ENCODE results near the gene RCAN1.

RCAN1 gene

DNA sequence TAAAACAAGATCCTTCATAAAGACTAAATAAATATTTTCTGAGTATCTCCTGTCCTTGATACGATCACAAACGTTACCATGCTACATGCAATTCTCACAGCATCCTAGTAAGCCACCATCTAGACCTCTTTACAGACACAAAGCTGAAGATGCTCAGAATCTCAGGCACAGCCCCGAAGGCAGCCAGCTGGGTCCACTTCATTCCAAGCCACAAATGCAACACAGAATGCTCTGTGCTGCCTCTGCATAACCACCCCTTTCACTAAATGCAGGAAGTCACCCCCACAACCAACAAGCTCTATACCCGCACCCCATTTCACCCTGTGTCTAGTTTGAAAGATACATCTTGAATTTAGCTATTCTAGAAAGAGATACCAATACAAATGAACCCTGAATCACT, 12.9 kb downstream of the RCAN1 start:
- Histone ChIP-seq H3K27ac (no peak overlapping the region), H3K4me3 (no peak overlapping the region)
- no peak for DNase-seq (ENCODE audit: low spot score)
- TF ChIP-seq, protein P1, sequence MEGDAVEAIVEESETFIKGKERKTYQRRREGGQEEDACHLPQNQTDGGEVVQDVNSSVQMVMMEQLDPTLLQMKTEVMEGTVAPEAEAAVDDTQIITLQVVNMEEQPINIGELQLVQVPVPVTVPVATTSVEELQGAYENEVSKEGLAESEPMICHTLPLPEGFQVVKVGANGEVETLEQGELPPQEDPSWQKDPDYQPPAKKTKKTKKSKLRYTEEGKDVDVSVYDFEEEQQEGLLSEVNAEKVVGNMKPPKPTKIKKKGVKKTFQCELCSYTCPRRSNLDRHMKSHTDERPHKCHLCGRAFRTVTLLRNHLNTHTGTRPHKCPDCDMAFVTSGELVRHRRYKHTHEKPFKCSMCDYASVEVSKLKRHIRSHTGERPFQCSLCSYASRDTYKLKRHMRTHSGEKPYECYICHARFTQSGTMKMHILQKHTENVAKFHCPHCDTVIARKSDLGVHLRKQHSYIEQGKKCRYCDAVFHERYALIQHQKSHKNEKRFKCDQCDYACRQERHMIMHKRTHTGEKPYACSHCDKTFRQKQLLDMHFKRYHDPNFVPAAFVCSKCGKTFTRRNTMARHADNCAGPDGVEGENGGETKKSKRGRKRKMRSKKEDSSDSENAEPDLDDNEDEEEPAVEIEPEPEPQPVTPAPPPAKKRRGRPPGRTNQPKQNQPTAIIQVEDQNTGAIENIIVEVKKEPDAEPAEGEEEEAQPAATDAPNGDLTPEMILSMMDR (IDR thresholded peaks at IDR 0.05): no peak

DNA sequence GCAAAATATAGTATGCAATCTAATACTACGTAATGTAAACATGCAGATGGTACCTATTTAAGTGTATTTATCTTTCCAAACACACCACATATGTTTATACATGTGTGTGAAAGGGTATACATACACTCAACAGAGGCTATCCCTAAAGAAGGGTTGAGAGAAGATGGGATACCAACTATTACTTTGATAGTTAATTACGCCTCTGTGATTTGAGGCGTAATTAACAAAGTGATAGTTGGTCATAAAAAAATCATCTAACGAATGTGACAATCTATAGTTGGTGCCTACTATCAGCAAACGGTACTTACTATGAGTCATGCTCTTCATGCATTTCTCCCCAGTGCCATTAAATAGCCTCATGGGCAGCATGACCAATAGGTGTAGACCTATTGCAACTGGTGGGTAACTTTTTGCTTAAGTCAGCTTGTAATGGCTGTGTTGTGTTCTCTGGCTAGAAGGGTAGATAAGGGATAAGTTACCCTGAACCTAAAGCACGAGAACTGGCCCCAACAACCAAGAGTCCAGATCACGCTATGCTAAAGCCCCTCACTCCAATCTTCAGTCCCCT, 15.3 kb downstream of the RCAN1 start:
- no peak overlapping the region for H3K27ac ChIP-seq
- TF ChIP-seq, protein P1 (IDR thresholded peaks at IDR 0.05): no peak
- no peak overlapping the region for H3K4me3 ChIP-seq
- DNase-seq (ENCODE audit: low spot score): no peak

DNA sequence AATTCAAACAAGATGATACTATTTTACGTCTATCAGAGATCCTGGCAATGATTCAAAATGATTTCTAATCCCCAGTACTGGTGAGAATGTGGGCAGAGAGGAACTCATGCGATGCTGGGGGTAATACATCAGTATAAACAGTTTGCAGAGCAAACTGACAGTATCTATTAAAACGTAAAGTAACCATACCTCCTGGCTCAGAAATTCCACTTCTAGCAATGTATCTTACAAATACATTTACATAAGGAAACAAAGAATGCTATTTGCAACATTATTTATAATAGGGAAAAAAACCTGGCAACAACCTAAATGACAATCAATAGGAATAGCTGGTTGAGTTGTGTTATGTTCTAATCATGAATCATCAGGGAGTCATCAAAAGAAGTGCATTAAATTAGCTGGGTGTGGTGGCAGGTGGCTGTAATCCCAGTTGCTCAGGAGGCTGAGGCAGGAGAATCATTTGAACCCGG, 15.9 kb downstream of the RCAN1 start:
- DNase-seq (ENCODE audit: low spot score): no peak
- TF ChIP-seq, protein P1 (IDR thresholded peaks at IDR 0.05): no peak

DNA sequence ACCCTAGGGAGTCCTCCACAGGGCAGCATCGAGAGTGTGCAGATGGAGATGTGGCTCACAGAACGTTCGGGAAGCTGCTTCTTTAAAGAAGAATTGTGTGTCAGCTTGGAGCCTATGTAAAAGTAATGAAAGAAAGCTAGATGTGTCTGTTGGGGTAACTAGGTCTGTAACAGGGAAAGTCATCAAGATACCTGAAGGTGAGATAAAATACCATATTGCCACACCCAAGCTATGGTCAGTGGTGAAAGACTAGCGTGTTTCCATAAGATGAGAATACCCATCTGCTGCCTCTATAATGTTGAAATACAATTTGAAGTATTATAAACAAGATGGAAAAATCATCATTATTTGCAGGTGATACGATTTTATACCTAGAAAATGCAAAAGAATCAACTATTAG, 17.5 kb downstream of the RCAN1 start:
- Histone ChIP-seq H3K27ac (no peak overlapping the region), H3K4me3 (no peak overlapping the region)
- no peak for DNase-seq (ENCODE audit: low spot score)
- TF ChIP-seq, protein P1 (IDR thresholded peaks at IDR 0.05): no peak

More for the DNA sequence above, 15.9 kb downstream of the RCAN1 start:
- H3K4me3 ChIP-seq: no peak overlapping the region
- no peak overlapping the region for H3K27ac ChIP-seq

DNA sequence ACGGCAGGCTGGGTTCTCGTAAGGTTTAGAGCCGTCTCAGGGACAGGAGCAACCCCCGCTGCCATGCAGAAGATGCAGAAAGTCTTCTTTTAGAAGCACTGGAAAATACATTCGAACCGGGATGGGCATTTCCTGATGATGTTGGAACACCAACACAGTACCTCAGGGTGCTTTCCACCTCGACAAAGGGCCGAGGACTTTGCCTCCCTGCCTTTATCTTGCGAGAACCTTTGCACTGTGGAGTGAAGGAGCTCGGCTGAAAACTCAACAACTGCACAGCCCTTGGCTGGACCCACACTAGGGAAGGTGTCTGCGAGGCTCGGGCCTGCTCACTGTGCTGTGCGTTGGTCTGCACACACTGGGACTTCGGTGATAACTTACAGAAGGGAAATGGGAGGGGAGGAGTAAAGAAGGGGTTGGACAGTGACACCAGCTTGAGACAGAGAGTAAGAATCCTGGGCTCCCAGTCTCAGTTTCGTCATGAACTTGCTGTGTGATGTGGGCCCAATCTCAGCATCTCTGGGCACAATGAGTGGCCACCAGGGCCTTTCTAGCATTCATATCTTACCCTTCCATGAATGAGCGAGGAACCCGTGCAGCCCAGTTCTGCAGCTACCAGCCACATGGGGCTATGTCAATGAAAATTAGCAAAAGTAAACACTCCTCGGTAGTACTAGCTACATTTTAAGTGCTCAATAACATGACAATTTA, 18.2 kb downstream of the RCAN1 start:
- TF ChIP-seq, protein P1 (IDR thresholded peaks at IDR 0.05): no peak
- H3K27ac ChIP-seq: no peak overlapping the region
- DNase-seq (ENCODE audit: low spot score): no peak

DNA sequence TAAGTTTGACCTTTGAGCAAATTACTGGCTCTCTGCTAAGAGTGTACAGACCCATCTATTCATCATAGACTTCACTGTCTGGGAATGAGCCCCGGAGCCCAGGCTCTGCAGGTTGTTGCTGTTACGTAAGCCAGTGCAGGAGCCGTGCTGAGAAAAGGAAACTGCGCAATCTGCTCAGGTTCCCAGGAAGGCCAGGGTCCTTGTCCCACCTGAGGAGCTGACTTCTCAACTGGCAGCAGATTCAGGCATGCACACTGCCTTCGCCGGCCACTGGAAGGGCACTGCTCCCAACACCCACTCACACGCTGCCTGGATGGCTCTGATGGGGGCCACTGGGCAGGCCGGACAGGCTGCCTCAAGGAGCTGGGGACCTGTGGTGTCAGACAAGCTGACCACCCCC, 19.5 kb downstream of the RCAN1 start:
- DNase-seq (ENCODE audit: low spot score): no peak
- TF ChIP-seq, protein P1 (IDR thresholded peaks at IDR 0.05): no peak
- Histone ChIP-seq H3K27ac (no peak overlapping the region), H3K4me3 (no peak overlapping the region)

More for the DNA sequence above, 18.2 kb downstream of the RCAN1 start:
- no peak overlapping the region for H3K4me3 ChIP-seq

Data from coronary artery (tissue), 2 donors.